ENCODE data around the gene EHBP1L1.

Gene EHBP1L1

GRCh38 chr11:65595131-65595530 lies 19.3 kb downstream of the EHBP1L1 start:
- no peak for DNase-seq (ENCODE audit: low read depth in 3 of 3)

GRCh38 chr11:65595543-65596281 lies 19.9 kb downstream of the EHBP1L1 start, which contains the start of gene KCNK7:
Gene KCNK7 (minus strand): TSS chr11:65595800. CDS start chr11:65595772, 28 bp downstream.
- DNase-seq (ENCODE audit: low read depth in 3 of 3): no peak

GRCh38 chr11:65596520-65596919 lies 20.7 kb downstream of the EHBP1L1 start:
- no peak for DNase-seq (ENCODE audit: low read depth in 3 of 3)

- no peak for DNase-seq (ENCODE audit: low read depth in 3 of 3)
Measured at GRCh38 chr11:65598258-65598699, 22.4 kb downstream of the EHBP1L1 start.

GRCh38 chr11:65599216-65599954 lies 23.5 kb downstream of the EHBP1L1 start:
- DNase-seq (ENCODE audit: low read depth in 3 of 3): no peak

- DNase-seq (ENCODE audit: low read depth in 3 of 3): no peak
Measured at GRCh38 chr11:65599955-65600246, 24.0 kb downstream of the EHBP1L1 start.

GRCh38 chr11:65604258-65604657 lies 28.4 kb downstream of the EHBP1L1 start:
- no peak for DNase-seq (ENCODE audit: low read depth in 3 of 3)

GRCh38 chr11:65606876-65607613 lies 31.2 kb downstream of the EHBP1L1 start:
- DNase-seq (ENCODE audit: low read depth in 3 of 3): no peak

GRCh38 chr11:65607614-65608426 lies 32.0 kb downstream of the EHBP1L1 start:
- DNase-seq (ENCODE audit: low read depth in 3 of 3): no peak

- no peak for DNase-seq (ENCODE audit: low read depth in 3 of 3)
Measured at GRCh38 chr11:65609229-65609628, 33.4 kb downstream of the EHBP1L1 start.

GRCh38 chr11:65609665-65610064 lies 33.8 kb downstream of the EHBP1L1 start:
- DNase-seq (ENCODE audit: low read depth in 3 of 3): no peak

- DNase-seq (ENCODE audit: low read depth in 3 of 3): no peak
Measured at GRCh38 chr11:65610404-65610803, 34.6 kb downstream of the EHBP1L1 start.

- no peak for DNase-seq (ENCODE audit: low read depth in 3 of 3)
Measured at GRCh38 chr11:65611028-65611757, 35.3 kb downstream of the EHBP1L1 start.

- DNase-seq (ENCODE audit: low read depth in 3 of 3): no peak
Measured at GRCh38 chr11:65611758-65612603, 36.1 kb downstream of the EHBP1L1 start.

- DNase-seq (ENCODE audit: low read depth in 3 of 3): no peak
Measured at GRCh38 chr11:65612691-65613090, 36.8 kb downstream of the EHBP1L1 start.

- DNase-seq (ENCODE audit: low read depth in 3 of 3): no peak
Measured at GRCh38 chr11:65613091-65613928, 37.5 kb downstream of the EHBP1L1 start.

GRCh38 chr11:65615229-65615949 lies 39.5 kb downstream of the EHBP1L1 start, which contains the start of gene PCNX3:
Gene PCNX3 (plus strand): TSS chr11:65615776. CDS start chr11:65616312, 536 bp downstream.
- peak; percentile 98 to 100 (median 99) for DNase-seq (ENCODE audit: low read depth in 3 of 3)

GRCh38 chr11:65615950-65616574 lies 40.2 kb downstream of the EHBP1L1 start:
- DNase-seq (ENCODE audit: low read depth in 3 of 3): no peak

All from stimulated activated CD4-positive, alpha-beta T cell treated with anti-CD3 and anti-CD28 coated beads, TNF-alpha, amount 100 ng/mL, for 4 hours (primary cell).